HG03095 (cell line): ENCODE results near the gene SLC6A18.
"Not testable (repeated sequence)": the region's sequence is repeated elsewhere in the genome, so short reads cannot be mapped to it uniquely, and the experiment has no call there.

ENCODE experiments used
- ATAC-seq: cut with Tn5 transposase; IDR thresholded peaks from one replicate; pipeline ENCODE4 v1.9.1; 2021; ENCODE audit warnings: moderate library complexity; ENCODE audit not compliant: unreplicated experiment

The SLC6A18 gene

GRCh38 chr5:1249366-1250280 is 24.4 kb downstream of the SLC6A18 start:
- ATAC-seq = no peak

DNA sequence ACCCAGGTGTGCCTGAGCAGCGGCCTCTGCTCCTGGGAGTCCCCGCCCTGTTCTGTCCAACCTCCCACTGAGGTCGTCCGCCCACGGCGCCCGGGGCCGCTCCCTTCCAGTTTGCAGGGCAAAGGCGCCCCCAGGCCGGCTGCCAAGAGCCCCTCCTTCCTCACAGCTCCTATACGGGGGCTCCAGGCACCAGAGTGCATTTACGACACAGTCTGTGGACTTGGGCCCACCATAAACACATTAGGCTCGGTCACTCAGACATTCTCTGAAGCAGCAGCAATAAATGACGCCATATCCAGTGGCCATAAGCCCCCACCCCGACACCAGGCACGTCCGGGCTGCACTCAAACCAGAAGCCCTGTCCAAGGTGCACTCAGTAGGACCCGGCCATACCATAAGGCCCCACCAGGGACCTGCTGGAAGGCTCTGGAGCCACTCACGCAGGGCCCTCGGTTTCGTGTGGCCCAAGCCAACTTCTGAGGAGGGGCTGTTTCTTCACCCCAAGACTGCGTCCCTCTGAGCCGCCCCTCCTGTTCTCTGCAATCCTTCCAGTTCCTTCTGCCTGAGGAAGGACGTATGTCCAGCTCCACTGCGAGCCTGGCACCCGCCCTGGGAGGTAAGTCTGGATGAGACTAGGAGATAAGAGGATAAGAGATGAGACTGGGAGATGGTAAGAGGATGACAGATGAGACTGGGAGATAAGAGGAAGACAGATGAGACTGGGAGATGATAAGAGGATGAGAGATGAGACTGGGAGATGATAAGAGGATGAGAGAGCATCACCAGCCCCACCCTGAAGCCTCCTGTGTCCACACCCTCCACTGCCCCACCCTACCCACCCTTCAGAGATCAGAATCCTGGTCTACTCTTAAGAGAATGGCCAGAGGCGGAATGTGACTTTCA is 26.7 kb downstream of the SLC6A18 start:
- ATAC-seq = no peak

GRCh38 chr5:1252681-1253080 is 27.5 kb downstream of the SLC6A18 start:
- ATAC-seq = no peak

- ATAC-seq = no peak
These were observed 28.4 kb downstream of the SLC6A18 start for GRCh38 chr5:1253456-1254105.

DNA sequence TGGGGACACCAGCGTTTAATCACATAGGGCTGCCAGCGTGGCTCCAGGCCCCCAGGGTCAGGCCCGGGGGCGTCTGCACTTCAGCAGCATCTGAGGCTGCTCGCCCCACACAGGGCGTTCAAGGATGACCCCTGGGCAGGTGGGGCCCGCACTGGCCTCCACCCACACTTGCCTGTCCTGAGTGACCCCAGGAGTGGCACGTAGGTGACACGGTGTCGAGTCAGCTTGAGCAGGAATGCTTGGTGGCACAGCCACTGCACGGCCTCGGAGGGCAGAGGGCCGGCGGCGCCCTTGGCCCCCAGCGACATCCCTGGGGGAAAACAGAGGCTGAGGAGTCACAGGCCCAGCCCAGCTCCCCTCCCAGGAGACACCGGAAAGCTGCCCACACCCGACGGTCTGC is 29.0 kb downstream of the SLC6A18 start:
- no peak for ATAC-seq

DNA sequence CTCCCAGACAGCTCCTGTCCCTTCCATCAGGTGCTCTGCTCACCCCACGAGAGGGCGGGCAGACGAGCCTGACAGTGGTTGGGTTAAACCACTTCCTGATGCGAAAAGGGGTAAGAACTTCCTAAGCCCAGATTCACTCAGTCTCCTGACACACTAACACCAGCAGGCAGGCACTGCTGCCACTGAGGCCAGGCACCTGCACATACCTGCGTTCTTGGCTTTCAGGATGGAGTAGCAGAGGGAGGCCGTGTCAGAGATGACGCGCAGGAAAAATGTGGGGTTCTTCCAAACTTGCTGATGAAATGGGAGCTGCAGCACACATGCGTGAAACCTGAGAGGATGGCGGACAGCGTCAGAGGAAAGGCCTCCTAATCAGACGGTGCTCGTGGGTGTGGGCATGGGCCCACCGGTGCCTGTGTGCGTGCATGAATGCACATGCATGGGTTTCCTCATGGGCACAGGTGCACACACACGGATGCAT is 29.9 kb downstream of the SLC6A18 start:
- no peak for ATAC-seq

- ATAC-seq = no peak
These were observed 31.6 kb downstream of the SLC6A18 start for GRCh38 chr5:1256776-1257175.

DNA sequence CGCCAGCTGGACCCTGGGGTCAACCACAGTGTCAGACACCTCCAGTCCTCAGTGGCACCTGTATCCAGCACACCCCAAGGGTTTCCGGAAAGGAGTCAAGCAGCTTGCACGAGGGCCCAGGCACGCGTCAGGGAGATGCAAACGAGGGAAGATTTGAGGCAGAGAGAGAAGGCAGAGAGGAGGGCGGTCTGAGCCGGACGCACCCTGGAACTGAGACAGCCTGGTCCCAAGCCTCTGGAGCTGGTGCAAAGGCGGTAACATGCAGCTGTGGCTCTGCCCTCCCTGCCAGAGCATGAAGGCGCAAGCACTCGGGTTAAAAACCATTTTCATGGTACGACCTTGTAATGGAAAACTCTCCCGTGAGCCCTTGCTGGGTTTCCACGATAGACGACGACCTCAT is 32.2 kb downstream of the SLC6A18 start:
- no peak for ATAC-seq

- no peak for ATAC-seq
These were observed 32.7 kb downstream of the SLC6A18 start for GRCh38 chr5:1257841-1258240.

DNA sequence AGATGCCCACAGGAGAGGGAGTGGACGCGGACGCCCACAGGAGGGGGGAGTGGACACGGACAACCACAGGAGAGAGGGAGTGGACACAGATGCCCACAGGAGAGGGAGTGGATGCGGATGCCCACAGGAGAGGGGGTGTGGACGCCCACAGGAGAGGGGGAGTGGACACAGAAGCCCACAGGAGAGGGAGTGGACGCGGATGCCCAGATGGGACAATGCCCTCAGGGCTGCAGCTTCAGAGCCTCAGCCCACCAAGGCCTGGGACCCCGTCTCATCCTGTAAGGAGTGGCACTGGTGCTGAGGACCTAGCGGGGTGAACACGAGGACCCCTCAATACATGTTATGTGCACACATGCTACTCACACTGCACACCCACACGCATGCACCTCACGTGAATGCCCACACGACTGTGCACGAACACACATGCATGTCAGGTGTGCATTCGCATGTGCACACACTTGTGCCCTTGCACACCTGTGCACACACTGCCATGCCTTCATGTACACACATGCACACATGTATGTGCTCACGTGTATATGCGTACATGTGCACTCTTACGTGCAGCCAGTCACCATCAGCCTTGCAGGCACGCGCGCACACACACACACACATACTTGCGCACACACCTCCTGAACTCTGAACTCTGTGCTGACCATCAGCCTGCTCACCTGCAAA is 34.8 kb downstream of the SLC6A18 start:
- no peak for ATAC-seq

GRCh38 chr5:1261643-1262042 is 36.5 kb downstream of the SLC6A18 start:
- ATAC-seq = no peak

DNA sequence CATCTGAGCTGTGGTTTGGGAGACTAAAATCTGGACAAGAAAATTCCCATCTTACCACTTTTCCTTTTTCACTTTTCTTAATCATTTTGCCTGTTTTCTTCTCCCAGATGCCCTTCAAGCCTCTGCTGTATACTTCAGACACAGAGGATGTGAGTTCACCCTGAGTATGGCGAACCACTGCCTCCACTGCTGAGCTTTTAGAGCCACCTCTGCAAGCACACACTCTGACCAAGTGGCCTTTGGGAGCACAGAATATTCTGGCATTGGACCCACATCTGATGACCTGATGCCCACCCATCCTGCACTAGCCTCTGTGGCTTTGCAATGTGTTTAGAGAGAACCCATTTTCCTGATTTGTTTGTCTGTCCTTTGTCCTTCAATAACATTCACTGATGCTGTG is 37.2 kb downstream of the SLC6A18 start:
- no peak for ATAC-seq

- ATAC-seq = no peak
These were observed 39.0 kb downstream of the SLC6A18 start for GRCh38 chr5:1264211-1264610.

GRCh38 chr5:1265026-1265425 is 39.8 kb downstream of the SLC6A18 start:
- no peak for ATAC-seq

DNA sequence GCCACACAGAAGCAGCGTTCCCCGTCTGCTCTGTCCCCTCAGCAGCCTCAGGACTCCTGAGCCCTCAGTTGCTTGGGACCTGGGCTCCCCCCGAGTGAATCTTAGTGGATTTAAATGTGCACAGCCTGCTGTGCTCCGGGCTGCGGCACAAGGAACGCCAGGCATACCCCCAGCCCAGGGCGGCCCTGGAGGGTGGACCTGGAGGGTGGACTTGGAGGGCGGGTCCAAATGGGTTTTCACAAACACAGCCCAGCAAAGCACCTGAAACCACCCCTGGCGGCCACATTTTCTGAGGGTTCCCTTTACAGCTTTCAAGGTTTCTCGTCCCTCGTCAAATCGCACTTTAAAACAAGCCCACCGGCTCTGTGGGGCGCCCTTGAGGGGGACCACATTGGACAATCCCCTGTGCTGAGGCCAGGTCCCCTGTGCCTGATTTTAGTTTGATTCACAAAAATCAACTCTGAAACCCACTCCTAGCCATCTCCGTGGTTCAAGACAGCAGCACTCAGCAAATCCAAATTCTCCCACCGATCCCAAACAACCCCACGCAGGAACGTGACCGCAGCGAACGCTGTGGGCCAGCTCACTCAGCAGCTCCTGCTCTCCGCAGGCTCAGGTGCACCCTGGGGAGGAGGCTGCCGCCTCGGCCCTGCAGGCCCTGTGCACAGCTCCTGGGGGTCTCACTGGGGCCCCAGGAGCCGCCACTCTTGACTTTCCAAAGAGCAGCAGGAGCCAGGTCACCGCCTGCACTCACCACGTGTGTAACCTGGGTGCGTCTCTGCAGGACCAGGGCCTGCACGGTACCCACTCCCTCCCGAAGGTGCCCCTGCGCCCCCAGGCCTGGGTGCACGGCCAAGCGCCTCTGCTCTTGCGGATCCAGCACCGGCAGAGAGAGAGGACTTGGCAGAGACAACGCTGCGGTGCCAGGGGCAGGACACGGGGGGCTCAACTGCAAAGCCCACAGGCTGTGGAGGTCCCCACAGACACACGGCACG is 40.6 kb downstream of the SLC6A18 start:
- no peak for ATAC-seq

- no peak for ATAC-seq
These were observed 41.6 kb downstream of the SLC6A18 start for GRCh38 chr5:1266791-1267190.

GRCh38 chr5:1267464-1267863 is 42.3 kb downstream of the SLC6A18 start:
- not testable (repeated sequence) for ATAC-seq

DNA sequence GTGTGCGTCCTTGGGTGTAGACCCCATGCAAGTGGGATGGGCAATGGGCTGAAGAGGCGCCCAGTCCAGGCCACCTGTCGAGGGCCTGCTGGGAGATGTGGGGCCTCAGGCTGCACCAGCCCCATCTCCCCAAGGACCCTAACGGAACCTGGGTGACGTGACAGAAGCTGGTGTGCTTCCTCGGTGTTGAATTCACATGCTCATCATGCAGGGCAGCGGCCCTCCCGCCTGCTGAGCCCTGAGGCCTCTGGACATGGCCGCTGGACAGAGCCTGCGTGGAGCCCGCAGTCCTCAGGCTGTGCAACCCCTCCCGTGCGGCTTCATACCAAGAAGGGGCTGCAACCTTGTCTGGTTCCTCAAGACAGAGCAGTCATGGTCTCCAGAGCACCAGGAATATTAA is 42.9 kb downstream of the SLC6A18 start:
- no peak for ATAC-seq

DNA sequence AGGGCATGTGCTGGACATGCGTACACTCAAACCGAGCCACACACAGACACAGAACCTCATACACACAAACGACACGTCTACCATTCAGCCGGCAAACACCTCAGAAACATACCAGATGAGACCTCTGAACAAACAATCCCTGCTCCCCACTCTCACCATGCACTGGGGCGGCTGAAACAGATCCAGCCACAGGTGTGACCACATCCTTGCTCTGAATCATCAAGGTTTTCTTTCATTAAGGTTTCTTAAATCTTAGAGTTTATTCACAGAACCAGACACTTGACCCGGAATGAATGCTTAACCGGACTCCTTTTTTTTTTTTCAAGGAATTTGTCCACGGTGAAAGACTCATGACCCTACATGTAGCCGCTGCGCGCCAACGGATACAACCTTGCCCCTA is 43.5 kb downstream of the SLC6A18 start:
- ATAC-seq = no peak
